B cell (primary cell): ENCODE results near the gene TTC8.

Source experiments
- EZH2 ChIP-seq: IDR thresholded peaks from 2 replicates; pipeline ENCODE4 v1.6.1; 2012; ENCODE audit warnings: borderline replicate concordance, low read depth, mild to moderate bottlenecking, moderate library complexity, low read length; ENCODE audit not compliant: insufficient read depth, poor library complexity, severe bottlenecking
- TF ChIP-seq, protein P1 (sequence below): fragments of 200-600 bp; IDR thresholded peaks from one replicate; pipeline ENCODE4 v1.8.0; 2022; ENCODE audit warnings: antibody characterized with exemption, mild to moderate bottlenecking

DNA sequence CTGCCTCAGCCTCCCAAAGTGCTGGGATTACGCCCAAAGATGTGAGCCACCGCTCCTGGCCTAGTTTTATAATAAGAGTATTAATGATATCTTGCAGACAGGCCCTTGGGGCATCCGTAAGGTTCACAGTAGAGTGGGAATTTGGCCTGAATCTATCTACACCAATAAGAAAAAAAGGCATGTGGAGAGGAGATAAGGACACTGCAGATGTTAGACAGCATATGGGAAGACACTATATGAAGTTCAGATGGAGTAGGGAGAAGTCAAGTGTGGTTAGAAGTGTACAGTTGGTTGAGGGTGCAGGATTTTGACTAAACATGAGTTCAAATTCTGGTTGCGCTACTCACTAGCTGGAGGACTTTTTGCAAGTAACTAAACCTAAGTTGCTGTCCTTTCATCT lies 8.5 kb upstream of the TTC8 start:
- TF ChIP-seq, protein P1, sequence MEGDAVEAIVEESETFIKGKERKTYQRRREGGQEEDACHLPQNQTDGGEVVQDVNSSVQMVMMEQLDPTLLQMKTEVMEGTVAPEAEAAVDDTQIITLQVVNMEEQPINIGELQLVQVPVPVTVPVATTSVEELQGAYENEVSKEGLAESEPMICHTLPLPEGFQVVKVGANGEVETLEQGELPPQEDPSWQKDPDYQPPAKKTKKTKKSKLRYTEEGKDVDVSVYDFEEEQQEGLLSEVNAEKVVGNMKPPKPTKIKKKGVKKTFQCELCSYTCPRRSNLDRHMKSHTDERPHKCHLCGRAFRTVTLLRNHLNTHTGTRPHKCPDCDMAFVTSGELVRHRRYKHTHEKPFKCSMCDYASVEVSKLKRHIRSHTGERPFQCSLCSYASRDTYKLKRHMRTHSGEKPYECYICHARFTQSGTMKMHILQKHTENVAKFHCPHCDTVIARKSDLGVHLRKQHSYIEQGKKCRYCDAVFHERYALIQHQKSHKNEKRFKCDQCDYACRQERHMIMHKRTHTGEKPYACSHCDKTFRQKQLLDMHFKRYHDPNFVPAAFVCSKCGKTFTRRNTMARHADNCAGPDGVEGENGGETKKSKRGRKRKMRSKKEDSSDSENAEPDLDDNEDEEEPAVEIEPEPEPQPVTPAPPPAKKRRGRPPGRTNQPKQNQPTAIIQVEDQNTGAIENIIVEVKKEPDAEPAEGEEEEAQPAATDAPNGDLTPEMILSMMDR = no peak
- no peak for TF ChIP-seq EZH2
